Sigmoid colon (tissue), 4 donors: ENCODE data around the gene AATF.

Experiments
- CTCF ChIP-seq, 4 experiments: fragments of 450-650 bp in 3 of 4; fragments of 200-600 bp in 1 of 4; IDR thresholded peaks; one replicate each; pipeline ENCODE4 v1.5.1; 2016 to 2019; ENCODE audit warnings: antibody characterized with exemption in 4 of 4, mild to moderate bottlenecking in 3 of 4, moderate library complexity in 2 of 4
- POLR2A ChIP-seq, 2 donors: fragments of 450-650 bp; IDR thresholded peaks; one replicate each; pipeline ENCODE4 v1.6.1; 2016; ENCODE audit warnings: antibody characterized with exemption in 2 of 2, mild to moderate bottlenecking in 2 of 2, moderate library complexity in 2 of 2
- POLR2AphosphoS5 ChIP-seq, 4 donors: sonication (generic); formaldehyde crosslinking; IDR thresholded peaks; one replicate each; pipeline ENCODE4 v1.6.1; 2017; ENCODE audit warnings: antibody characterized with exemption in 4 of 4

- TF ChIP-seq POLR2AphosphoS5 (IDR thresholded peaks at IDR 0.05), result no peak
- TF ChIP-seq POLR2A (IDR thresholded peaks at IDR 0.05), result no peak
- no peak for TF ChIP-seq CTCF (IDR thresholded peaks at IDR 0.05)
Measured at GRCh38 chr17:36936455-36937000, 12.2 kb upstream of the AATF start.
